ENCODE results near the gene TEX261.

DNA sequence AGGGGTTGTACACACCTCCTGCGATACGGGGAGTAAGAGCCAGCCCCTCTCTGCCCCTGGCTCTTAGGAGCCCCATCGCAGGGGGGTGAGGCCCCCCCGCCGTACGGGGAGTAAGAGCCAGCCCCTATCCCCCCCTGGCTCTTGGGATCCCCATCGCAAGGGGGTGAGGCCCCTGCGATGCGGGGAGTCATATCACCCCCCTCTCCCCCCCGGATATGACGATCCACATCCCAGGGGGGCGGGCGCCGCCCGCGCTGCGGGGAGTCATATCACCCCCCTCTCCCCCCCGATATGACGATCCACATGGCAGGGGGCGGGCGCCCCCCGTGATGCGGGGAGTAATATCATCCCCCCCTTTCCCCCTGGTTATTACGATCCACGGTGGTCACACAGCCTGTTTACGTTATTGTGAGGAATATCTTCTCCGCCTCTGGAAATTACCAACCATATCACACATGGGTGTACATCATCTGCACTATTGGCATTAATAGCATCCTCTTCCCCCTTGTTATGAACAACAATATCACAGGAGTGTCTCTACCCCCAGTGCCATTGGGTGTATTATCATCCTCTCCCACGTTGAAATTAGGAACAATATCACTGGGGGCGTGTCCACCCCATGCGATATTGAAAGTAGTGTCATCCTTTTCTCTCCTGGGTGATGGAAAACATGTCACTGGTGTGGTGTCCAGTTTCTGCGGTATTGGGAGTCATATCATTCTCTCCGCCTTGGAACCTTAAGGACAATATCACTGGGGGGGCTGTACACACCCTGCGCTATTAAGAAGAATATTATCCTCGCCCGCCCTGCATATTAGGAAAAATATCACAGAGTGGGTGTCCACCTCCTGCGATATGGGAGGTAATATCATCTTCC lies 49.1 kb upstream of the TEX261 start:
- TF ChIP-seq GATA3 (IDR thresholded peaks at IDR 0.05; ENCODE audit: low read depth, low read length) (no peak), GATA2 (IDR thresholded peaks at IDR 0.05; ENCODE audit: low read depth, low read length) (no peak)

All from SH-SY5Y (cell line).